Measurements from ENCODE around the gene IL3RA.
A peak's percentile ranks its signal among the peaks of the same experiment; 100 is the strongest.

Gene IL3RA

GRCh38 chrX:1384658-1385252 lies 48.2 kb downstream of the IL3RA start:
- no peak for DNase-seq (ENCODE audit: low read depth)

DNA sequence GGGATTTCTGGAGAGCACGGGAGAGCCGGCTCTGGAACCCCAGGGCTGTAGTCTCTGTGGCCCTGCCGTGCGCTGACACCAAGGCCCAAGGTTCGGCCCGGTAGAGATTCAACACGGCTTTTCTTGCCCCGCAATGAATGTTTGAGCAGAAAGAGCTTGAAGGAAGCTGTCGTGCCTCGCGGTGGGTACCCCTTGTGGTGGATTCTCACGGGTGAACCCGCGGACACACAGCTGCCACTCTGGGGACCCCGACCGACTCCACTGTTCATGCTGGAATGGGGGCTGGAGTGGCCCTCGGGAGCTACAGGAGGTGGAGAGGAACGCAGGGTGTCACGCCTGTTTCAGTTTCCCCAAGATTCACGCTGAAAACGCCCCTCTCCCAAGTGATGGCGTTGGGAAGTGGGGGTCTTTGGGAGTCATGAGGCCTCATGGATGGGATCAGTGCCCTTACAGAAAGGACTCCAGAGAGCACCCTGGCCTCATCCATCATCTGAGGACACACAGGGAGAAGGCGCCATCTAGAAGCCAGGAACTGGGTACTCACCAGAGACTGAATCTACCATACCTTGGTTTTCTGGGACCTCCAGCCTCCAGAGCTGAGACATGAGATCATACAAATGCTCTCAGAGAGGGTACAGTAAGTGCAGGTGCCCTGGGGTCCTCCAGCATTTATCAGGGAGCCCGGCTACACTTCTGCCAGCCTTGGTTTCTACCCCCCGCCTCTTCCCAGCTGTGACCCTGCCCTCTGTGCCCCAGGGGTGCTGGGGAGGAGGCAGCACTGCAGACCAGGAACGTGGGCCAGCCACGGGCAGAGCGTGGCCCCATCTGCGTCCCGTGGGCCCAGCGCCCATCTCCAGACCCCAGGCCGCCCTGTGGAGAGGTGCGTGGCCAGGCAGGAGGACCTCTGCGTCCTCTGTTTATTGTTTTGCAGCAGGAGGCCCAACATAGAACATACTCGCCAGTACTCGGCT lies 49.0 kb downstream of the IL3RA start:
- DNase-seq (ENCODE audit: low read depth): no peak

DNA sequence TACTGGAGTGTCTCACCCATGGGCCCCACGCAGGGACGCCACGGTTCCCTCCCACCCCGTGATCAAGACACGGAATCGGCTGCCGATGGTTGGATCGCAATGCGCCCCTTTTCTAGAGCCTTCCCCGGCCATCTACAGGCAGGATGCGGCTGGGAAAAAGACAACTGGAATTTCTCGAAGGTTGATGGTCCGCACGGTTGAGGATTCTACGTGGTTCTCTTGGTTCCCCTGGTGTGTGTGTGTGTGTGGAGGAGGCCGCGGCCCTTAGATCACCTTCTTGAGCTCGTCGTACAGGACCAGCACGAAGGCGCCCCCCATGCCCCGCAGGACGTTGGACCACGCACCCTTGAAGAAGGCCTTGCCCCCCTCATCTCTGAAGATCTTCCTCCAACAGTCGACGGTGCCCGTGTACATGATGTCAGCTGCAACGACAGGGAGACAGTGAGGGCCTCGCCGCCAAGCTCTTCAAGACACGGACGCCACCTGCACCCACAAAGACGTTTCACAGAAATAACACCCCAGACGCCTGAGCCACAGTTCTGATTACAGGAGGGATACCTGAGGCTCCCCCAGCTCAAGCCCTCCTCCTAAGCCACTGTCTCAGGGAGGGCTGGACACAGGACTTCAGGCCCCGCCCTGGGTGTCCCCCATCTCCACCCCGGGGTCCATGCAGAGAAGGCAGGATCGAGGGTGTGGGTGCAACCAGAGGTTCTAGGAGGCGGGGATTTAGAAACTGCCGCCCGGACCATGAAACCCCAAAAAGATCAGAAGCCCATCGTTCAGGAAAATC lies 49.9 kb downstream of the IL3RA start:
- no peak for DNase-seq (ENCODE audit: low read depth)

DNA sequence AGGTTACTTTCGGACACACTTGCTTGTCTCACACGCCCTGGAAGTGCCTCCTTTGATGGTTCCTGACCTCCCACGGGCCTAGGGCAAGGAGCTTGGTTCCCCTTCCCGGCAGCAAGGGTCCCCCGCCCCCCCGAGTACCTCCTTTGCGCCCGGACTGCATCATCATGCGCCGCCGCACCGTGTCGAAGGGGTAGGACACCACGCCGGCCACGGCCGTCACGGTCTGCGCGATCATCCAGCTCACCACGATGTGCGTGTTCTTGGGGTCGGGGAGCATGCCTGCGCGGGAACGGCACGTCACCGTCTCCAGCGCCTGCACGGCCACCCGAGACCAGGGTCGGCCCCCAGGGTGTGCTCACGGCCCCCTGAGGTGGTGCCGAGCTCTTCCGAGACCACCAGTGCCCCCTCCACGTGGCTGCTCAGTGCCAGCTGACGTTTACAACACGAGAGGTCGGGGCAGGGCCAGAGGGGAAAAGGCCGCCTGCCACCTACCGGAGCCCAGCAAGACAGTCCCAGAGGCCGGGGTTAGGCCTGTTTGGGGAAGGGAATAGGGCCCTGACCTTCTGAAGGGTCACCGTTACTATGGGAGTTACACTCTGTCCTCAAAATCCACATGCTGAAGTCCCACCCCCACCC lies 50.7 kb downstream of the IL3RA start:
- DNase-seq (ENCODE audit: low read depth): no peak

- DNase-seq (ENCODE audit: low read depth): no peak
Measured at GRCh38 chrX:1388651-1389050, 52.1 kb downstream of the IL3RA start.

- DNase-seq (ENCODE audit: low read depth): no peak
Measured at GRCh38 chrX:1389181-1389992, 52.8 kb downstream of the IL3RA start.

DNA sequence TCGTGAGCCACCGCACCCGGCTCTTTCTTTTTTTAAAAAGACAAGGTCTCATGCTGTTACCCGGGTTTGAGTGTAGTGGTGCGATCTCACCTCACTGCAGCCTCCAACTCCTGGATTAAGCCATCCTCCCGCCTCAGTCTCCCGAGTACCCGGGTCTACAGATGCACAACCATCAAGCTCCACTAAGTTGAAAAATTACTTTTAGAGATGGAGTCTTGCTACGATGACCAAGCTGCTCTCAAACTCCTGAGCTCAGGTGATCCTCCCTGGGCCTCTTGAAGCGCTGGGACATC lies 53.4 kb downstream of the IL3RA start:
- no peak for DNase-seq (ENCODE audit: low read depth)

- no peak for DNase-seq (ENCODE audit: low read depth)
Measured at GRCh38 chrX:1390621-1391369, 54.2 kb downstream of the IL3RA start.

DNA sequence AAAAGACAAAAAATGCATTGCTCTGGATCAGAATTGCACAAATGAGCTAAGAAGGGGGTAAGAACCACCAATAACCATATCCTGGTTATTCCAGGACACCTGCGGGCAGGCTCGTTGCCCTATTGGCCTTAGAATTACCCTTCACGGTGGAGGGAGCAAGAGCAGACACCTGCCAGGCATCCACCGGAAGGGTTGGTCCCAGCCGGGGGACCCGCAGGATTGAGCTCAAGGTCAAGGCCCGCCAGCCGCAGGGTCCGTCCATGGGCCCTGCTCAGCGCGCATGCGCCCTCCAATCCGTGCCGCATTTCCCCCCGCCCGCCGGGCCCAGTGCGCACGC lies 54.8 kb downstream of the IL3RA start:
- DNase-seq (ENCODE audit: low read depth): no peak

- peak; percentile 93 for DNase-seq (ENCODE audit: low read depth)
Measured at GRCh38 chrX:1391707-1392375, 55.3 kb downstream of the IL3RA start, which contains the start of gene SLC25A6. SLC25A6 (minus strand) TSS chrX:1392113; CDS start chrX:1392009, 104 bp downstream.

DNA sequence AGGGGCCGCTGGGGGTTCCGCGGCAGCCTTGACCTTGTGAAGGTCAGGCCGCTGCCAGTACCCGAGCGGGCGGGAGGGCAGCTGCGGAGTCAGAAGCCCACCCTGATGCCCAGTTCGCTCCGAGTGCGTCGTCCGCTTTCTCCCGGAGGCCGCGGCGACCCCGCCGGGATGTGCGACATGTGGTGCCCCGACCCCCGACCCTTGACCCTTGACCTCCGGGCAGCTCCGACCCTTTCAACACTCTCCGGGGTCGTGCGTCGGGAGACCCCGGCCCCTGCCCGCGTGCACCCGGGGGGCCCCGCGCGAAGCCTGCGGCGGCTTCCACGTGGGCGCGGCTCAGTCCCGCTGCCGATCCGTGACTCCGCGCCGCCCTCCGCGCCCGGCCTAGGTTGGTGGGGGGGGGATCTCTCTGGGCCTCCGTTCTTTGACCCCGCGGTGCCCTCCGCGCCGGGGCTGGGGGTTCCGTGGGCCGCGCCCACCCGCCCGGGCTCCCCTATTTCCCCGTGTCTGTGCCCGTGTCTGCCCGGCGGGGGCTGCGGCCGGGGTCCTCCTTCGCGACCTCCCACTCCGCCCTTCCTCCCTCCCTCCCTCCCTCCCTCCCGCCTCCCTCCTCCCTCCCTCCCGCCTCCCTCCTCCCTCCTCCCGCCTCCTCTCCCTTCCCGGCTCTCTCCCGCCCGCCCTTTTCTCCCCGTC lies 55.9 kb downstream of the IL3RA start:
- DNase-seq (ENCODE audit: low read depth): no peak

DNA sequence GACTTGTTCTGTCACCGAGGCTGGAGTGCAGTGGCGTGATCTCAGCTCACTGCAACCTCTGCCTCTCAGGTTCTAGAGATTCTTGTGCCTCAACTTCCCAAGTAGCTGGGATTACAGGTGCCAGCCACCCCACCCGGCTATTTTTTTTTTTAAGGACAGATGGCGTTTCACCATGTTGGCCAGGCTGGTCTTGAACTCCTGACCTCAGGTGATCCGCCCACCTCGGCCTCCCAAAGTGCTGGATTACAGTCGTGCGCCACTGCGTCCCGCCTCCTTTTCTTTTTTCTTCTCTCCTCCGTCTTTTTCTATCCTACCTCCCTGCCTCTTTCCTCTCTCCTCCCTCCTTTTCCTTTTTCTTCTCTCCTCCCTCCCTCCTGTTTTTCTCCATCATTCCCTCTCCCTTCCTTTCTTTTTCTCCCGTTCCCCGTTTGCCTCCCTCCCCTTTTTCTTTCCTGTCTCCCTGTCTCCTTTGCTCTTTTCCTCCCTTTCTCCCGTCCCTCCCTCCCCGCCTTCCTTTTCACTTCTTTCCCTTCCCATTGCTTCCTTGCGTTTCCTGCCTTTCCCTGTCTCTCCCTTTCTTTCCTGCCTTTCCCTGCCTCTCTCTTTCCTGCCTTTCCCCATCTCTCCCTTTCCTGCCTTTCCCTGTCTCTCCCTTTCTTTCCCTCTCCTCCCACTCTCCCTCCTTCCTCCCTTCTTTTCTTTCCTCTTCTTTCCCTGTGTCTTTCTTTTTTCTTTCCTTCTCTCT lies 57.5 kb downstream of the IL3RA start:
- DNase-seq (ENCODE audit: low read depth): no peak

DNA sequence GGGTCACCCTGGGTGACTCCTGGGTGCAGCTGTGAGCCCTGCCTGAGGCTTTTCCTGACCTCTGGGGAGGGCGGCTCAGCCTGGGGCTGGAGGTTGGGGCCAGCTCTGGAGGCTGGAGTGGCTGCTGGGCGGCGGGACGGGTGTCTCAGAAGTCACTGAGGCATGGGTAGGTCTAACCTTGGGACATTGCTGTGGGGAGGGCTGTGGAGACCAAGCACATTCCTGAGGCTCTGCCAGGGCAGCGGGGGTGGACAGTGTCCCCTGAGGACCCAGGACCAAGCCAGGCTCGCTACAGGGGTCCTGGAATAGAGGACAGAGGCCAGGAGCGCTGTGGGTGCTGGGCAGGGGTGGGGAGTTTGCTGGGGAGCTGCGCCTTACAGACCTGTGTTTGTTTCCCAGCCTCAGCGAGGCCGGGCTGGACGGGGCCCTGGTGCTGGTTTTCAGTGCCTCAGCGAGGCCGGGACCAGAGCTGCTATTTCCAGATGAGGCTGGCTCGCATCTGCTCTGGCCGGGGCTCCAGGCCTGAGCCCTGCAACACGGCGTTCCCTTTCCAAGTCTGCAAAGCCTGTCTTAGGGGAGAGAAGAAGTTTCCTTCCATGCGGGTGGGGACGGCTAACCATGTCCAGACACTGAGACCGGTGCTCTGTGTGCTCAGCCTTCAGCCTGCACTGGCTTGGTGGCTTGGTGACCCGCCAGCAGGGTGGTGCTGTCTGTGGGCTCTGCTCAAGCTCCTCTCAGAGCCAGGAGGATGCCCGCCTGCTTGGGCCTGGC lies 58.3 kb downstream of the IL3RA start:
- DNase-seq (ENCODE audit: low read depth): no peak

GRCh38 chrX:1395646-1396216 lies 59.1 kb downstream of the IL3RA start:
- no peak for DNase-seq (ENCODE audit: low read depth)

- no peak for DNase-seq (ENCODE audit: low read depth)
Measured at GRCh38 chrX:1397001-1397400, 60.4 kb downstream of the IL3RA start.

DNA sequence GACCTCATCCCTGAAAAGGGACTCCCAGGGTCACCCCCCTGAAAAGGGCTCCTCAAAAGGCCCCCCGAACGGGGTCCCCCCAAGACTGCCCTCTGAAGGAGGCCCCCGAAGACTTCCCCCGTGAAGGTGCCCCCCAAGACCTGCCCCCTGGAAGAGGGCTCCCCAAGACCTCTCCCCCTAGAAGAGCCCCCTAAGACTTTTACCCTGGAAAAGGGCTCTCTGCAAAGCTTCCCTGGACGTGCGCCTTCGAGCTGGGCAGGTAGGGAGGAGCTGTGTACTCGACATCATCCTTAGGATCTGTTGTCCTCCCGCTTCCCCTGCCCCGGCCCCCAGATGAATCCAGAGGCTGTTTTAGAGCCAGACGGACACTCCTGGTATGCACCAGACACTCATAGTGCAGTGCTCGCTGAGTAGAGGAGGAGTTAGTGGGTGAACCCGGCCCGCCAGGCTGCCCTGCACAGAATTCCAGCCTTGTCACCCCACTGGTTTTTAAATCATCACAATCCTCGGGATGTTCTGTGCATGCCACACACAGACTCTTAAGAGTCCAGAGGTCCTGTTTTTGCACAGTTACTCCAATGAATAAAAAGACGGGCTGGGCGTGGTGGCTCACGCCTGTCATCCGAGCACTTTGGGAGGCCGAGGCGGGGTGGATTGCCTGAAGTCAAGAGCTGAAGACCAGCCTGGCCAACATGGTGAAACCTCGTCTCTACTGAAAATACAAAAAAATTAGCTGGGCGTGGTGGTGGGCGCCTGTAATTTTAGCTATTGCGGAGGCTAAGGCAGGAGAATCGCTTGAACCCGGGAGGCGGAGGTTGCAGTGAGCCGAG lies 61.1 kb downstream of the IL3RA start:
- DNase-seq (ENCODE audit: low read depth): no peak

Data from CMK (cell line).